ENCODE data around the gene LRIG1. TPM values are rescaled to one million over a fixed set of nuclear protein-coding genes. Genes with fewer than 3 reads are reported as not detected.

Gene LRIG1
- total and polyA plus RNA-seq, 2 experiments from 2014 or later = 8.2 to 13.3 TPM

- Histone ChIP-seq H3K27ac (no peak overlapping the region), H3K27me3 (no peaks in the 10 kb centered on the region), H3K4me2 (peak overlapping the region; percentile 20), H3K4me1 (ENCODE audit: insufficient read depth) (peaks cover 6% of the 10 kb centered on the region), H3K9me3 (ENCODE audit: low read depth) (no peaks in the 10 kb centered on the region), H3K4me3 (no peak overlapping the region), H3K36me3 (replicated peaks; ENCODE audit: insufficient read depth, low read depth) (no peaks in the 10 kb centered on the region), H3K79me2 (no peaks in the 10 kb centered on the region), H3K9me2 (replicated peaks; ENCODE audit: insufficient read depth) (no peaks in the 10 kb centered on the region), H2AFZ (no peak overlapping the region), H4K20me1 (ENCODE audit: insufficient read depth, poor library complexity, severe bottlenecking) (no peaks in the 10 kb centered on the region)
- WGBS (ENCODE audit: low lambda C conversion rate, missing lambda C conversion rate) = 69% methylated on average over 10 of the region's 10 CpGs
- TF ChIP-seq, protein P1, sequence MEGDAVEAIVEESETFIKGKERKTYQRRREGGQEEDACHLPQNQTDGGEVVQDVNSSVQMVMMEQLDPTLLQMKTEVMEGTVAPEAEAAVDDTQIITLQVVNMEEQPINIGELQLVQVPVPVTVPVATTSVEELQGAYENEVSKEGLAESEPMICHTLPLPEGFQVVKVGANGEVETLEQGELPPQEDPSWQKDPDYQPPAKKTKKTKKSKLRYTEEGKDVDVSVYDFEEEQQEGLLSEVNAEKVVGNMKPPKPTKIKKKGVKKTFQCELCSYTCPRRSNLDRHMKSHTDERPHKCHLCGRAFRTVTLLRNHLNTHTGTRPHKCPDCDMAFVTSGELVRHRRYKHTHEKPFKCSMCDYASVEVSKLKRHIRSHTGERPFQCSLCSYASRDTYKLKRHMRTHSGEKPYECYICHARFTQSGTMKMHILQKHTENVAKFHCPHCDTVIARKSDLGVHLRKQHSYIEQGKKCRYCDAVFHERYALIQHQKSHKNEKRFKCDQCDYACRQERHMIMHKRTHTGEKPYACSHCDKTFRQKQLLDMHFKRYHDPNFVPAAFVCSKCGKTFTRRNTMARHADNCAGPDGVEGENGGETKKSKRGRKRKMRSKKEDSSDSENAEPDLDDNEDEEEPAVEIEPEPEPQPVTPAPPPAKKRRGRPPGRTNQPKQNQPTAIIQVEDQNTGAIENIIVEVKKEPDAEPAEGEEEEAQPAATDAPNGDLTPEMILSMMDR (IDR thresholded peaks at IDR 0.05; ENCODE audit: poor library complexity) = no peak
- TF ChIP-seq EZH2phosphoT487 (IDR thresholded peaks at IDR 0.05; ENCODE audit: low read depth, severe bottlenecking, unreplicated experiment) (no peak), EZH2 (IDR thresholded peaks at IDR 0.05; ENCODE audit: borderline replicate concordance) (no peak)
- no peak for DNase-seq (ENCODE audit: low spot score)
Measured at GRCh38 chr3:66401157-66401550, 99.7 kb downstream of the LRIG1 start.

GRCh38 chr3:66400411-66401156 lies 100.2 kb downstream of the LRIG1 start:
- TF ChIP-seq EZH2 (IDR thresholded peaks at IDR 0.05; ENCODE audit: borderline replicate concordance) (no peak), EZH2phosphoT487 (IDR thresholded peaks at IDR 0.05; ENCODE audit: low read depth, severe bottlenecking, unreplicated experiment) (no peak)
- TF ChIP-seq, protein P1 (IDR thresholded peaks at IDR 0.05; ENCODE audit: poor library complexity) = no peak
- no peak overlapping the region for H3K27ac ChIP-seq
- no peaks in the 10 kb centered on the region for H3K27me3 ChIP-seq
- no peaks in the 10 kb centered on the region for H3K79me2 ChIP-seq
- H3K4me1 ChIP-seq (ENCODE audit: insufficient read depth) = peaks cover 6% of the 10 kb centered on the region
- H3K36me3 ChIP-seq (replicated peaks; ENCODE audit: insufficient read depth, low read depth) = no peaks in the 10 kb centered on the region
- H2AFZ ChIP-seq = no peak overlapping the region
- H3K4me3 ChIP-seq = no peak overlapping the region
- no peaks in the 10 kb centered on the region for H3K9me3 ChIP-seq (ENCODE audit: low read depth)
- H4K20me1 ChIP-seq (ENCODE audit: insufficient read depth, poor library complexity, severe bottlenecking) = no peaks in the 10 kb centered on the region
- 72% methylated on average over 15 of the region's 15 CpGs for WGBS (ENCODE audit: low lambda C conversion rate, missing lambda C conversion rate)
- peak overlapping the region; percentile 20 for H3K4me2 ChIP-seq
- no peak for DNase-seq (ENCODE audit: low spot score)
- no peaks in the 10 kb centered on the region for H3K9me2 ChIP-seq (replicated peaks; ENCODE audit: insufficient read depth)

DNA sequence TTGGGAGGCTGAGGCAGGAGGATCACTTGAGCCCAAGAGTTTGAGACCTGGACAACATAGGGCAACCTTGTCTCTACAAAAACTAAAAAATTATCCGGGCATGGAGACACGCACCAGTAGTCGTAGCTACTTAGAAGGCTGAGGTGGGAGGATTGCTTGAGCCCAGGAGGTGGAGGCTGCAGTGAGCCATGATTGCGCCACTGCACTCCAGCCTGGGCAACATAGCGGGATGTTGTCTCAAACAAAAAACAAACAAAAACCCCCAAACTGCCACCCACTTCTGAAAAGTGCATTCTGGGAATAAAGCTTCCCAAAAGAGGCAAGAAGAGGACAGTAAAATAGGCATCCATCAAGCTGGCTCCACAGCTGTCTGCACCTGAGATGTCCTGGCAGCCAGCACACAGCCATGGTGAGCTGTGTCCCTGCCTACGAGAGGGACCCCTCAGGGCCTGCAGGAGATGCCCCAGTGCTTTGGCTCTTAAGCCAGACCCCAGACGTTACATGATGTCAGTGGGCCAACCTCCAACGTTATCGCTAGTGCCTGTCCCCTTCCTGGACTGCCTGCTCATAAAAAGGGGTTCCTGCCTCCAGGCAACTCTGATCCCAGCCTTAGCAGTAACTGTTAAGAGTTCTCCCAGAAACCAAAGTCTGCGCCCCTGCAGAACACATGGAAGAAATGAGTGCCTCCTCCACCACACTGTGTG lies 101.1 kb downstream of the LRIG1 start:
- no peak for DNase-seq (ENCODE audit: low spot score)
- H3K9me3 ChIP-seq (ENCODE audit: low read depth) = no peaks in the 10 kb centered on the region
- H3K9me2 ChIP-seq (replicated peaks; ENCODE audit: insufficient read depth) = no peaks in the 10 kb centered on the region
- H3K79me2 ChIP-seq = no peaks in the 10 kb centered on the region
- H3K4me1 ChIP-seq (ENCODE audit: insufficient read depth) = peaks cover 6% of the 10 kb centered on the region
- WGBS (ENCODE audit: low lambda C conversion rate, missing lambda C conversion rate) = 92% methylated on average over 10 of the region's 10 CpGs
- no peaks in the 10 kb centered on the region for H4K20me1 ChIP-seq (ENCODE audit: insufficient read depth, poor library complexity, severe bottlenecking)
- TF ChIP-seq, protein P1 (IDR thresholded peaks at IDR 0.05; ENCODE audit: poor library complexity) = no peak
- no peak for TF ChIP-seq EZH2 (IDR thresholded peaks at IDR 0.05; ENCODE audit: borderline replicate concordance)
- TF ChIP-seq EZH2phosphoT487 (IDR thresholded peaks at IDR 0.05; ENCODE audit: low read depth, severe bottlenecking, unreplicated experiment) = no peak
- no peak overlapping the region for H3K4me2 ChIP-seq
- no peak overlapping the region for H2AFZ ChIP-seq
- no peak overlapping the region for H3K4me3 ChIP-seq
- no peaks in the 10 kb centered on the region for H3K27me3 ChIP-seq
- H3K36me3 ChIP-seq (replicated peaks; ENCODE audit: insufficient read depth, low read depth) = no peaks in the 10 kb centered on the region
- no peak overlapping the region for H3K27ac ChIP-seq
